ENCODE data around the gene STX5. TPM values are rescaled to one million over a fixed set of nuclear protein-coding genes. Genes with fewer than 3 reads are reported as not detected.

STX5 gene
- total and polyA plus RNA-seq, 9 of the 15 experiments (the other 6 are each of a cell fraction or from before 2014, with no cell fraction given), result 2.8 to 28.6 (median 23.7) TPM

DNA sequence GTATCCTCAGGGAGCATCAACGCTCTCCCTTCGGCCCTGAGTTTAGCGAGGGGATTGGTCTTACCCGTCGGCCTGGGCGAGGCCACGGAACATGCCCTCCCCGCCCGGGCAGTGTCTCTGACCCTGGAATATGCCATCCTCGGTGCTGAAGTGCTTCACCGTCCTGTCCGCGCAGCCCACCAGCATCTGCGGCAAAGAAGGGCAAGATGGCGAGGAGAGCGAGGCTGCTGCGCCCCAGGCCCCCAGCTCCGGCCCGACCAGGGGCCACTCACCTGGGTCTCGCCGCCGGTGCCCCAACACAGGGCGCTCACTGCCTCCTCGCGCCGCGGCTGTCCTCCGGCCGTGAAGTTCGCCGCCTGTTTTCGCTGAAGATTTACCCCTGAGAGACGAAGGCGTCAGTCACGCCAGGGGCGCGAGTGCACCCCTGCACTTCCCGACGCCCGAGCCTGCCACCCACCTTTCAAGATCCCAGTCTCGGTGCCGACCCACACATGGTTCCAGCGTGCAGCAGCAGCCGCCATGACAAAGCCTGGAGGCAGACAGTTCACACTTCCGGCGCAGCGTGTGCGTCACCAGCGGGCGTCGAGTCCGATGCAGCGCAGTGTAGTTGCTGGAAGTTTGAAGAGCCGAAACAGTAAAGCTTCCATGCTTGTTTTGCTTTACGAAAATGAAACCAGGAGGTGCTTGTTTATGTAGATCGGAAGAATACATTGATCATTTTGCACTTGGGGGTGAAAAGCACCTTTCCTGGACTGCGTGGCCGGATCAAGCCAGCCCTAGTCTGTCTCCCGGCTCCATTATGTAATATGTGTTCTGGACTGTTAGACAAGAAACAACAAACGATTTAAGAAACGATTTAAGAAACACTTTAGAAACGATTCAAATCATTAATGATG is 7.4 kb upstream of the STX5 start, which contains the start of gene WDR74 (continued):
- TF ChIP-seq, protein P1, sequence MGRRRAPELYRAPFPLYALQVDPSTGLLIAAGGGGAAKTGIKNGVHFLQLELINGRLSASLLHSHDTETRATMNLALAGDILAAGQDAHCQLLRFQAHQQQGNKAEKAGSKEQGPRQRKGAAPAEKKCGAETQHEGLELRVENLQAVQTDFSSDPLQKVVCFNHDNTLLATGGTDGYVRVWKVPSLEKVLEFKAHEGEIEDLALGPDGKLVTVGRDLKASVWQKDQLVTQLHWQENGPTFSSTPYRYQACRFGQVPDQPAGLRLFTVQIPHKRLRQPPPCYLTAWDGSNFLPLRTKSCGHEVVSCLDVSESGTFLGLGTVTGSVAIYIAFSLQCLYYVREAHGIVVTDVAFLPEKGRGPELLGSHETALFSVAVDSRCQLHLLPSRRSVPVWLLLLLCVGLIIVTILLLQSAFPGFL (CRISPR knock-in tag; IDR thresholded peaks at IDR 0.05), result no peak
- TF ChIP-seq ZNF764 (CRISPR knock-in tag; IDR thresholded peaks at IDR 0.05; ENCODE audit: low read depth) (no peak), ZZZ3 (IDR thresholded peaks at IDR 0.05) (no peak), TOE1 (IDR thresholded peaks at IDR 0.05; ENCODE audit: borderline replicate concordance) (peak; percentile 36; the same call in 1 of the 2 replicates), TOE1 (CRISPR knock-in tag; IDR thresholded peaks at IDR 0.05; ENCODE audit: borderline replicate concordance, low read depth) (no peak), IFI16 (CRISPR knock-in tag; IDR thresholded peaks at IDR 0.05) (no peak), YBX1 (IDR thresholded peaks at IDR 0.05) (no peak), GTF2A2 (tag; IDR thresholded peaks at IDR 0.05) (no peak), U2AF2 (optimal IDR thresholded peaks at IDR 0.05; ENCODE audit: low read depth, low read length) (no peak), NFRKB (IDR thresholded peaks at IDR 0.05; ENCODE audit: low read depth) (peak; percentile 94), ZNF347 (CRISPR knock-in tag; IDR thresholded peaks at IDR 0.05; ENCODE audit: low read depth) (no peak), ZNF445 (CRISPR knock-in tag; IDR thresholded peaks at IDR 0.05; ENCODE audit: low read depth) (no peak), NELFE (IDR thresholded peaks at IDR 0.05; ENCODE audit: insufficient read depth, insufficient read length) (no peak), HSF4 (CRISPR knock-in tag; IDR thresholded peaks at IDR 0.05; ENCODE audit: borderline replicate concordance) (no peak), ZNF551 (CRISPR knock-in tag; IDR thresholded peaks at IDR 0.05) (no peak), HCFC1 (IDR thresholded peaks at IDR 0.05; ENCODE audit: low read depth, low read length) (peak; percentile 90), GABPA (tag; conservative IDR thresholded peaks at IDR 0.05; ENCODE audit: low read depth) (peak; percentile 96), ETV5 (CRISPR knock-in tag; IDR thresholded peaks at IDR 0.05; ENCODE audit: low read depth) (0 out of 2 replicates have a peak, but pooled peaks have one; percentile 55)
- TF ChIP-seq, protein P2, sequence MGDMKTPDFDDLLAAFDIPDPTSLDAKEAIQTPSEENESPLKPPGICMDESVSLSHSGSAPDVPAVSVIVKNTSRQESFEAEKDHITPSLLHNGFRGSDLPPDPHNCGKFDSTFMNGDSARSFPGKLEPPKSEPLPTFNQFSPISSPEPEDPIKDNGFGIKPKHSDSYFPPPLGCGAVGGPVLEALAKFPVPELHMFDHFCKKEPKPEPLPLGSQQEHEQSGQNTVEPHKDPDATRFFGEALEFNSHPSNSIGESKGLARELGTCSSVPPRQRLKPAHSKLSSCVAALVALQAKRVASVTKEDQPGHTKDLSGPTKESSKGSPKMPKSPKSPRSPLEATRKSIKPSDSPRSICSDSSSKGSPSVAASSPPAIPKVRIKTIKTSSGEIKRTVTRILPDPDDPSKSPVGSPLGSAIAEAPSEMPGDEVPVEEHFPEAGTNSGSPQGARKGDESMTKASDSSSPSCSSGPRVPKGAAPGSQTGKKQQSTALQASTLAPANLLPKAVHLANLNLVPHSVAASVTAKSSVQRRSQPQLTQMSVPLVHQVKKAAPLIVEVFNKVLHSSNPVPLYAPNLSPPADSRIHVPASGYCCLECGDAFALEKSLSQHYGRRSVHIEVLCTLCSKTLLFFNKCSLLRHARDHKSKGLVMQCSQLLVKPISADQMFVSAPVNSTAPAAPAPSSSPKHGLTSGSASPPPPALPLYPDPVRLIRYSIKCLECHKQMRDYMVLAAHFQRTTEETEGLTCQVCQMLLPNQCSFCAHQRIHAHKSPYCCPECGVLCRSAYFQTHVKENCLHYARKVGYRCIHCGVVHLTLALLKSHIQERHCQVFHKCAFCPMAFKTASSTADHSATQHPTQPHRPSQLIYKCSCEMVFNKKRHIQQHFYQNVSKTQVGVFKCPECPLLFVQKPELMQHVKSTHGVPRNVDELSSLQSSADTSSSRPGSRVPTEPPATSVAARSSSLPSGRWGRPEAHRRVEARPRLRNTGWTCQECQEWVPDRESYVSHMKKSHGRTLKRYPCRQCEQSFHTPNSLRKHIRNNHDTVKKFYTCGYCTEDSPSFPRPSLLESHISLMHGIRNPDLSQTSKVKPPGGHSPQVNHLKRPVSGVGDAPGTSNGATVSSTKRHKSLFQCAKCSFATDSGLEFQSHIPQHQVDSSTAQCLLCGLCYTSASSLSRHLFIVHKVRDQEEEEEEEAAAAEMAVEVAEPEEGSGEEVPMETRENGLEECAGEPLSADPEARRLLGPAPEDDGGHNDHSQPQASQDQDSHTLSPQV (IDR thresholded peaks at IDR 0.05), result no peak
- TF ChIP-seq, protein P3, sequence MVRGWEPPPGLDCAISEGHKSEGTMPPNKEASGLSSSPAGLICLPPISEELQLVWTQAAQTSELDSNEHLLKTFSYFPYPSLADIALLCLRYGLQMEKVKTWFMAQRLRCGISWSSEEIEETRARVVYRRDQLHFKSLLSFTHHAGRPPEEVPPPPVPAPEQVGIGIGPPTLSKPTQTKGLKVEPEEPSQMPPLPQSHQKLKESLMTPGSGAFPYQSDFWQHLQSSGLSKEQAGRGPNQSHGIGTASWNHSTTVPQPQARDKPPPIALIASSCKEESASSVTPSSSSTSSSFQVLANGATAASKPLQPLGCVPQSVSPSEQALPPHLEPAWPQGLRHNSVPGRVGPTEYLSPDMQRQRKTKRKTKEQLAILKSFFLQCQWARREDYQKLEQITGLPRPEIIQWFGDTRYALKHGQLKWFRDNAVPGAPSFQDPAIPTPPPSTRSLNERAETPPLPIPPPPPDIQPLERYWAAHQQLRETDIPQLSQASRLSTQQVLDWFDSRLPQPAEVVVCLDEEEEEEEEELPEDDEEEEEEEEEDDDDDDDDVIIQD (CRISPR knock-in tag; IDR thresholded peaks at IDR 0.05), result no peak
- TF ChIP-seq, protein P4, sequence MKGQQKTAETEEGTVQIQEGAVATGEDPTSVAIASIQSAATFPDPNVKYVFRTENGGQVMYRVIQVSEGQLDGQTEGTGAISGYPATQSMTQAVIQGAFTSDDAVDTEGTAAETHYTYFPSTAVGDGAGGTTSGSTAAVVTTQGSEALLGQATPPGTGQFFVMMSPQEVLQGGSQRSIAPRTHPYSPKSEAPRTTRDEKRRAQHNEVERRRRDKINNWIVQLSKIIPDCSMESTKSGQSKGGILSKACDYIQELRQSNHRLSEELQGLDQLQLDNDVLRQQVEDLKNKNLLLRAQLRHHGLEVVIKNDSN (CRISPR knock-in tag; IDR thresholded peaks at IDR 0.05), result no peak; the same call in 1 of the 2 replicates

Data from K562 (cell line).